Measurements from ENCODE around the gene ZNRF3.

Gene ZNRF3

DNA sequence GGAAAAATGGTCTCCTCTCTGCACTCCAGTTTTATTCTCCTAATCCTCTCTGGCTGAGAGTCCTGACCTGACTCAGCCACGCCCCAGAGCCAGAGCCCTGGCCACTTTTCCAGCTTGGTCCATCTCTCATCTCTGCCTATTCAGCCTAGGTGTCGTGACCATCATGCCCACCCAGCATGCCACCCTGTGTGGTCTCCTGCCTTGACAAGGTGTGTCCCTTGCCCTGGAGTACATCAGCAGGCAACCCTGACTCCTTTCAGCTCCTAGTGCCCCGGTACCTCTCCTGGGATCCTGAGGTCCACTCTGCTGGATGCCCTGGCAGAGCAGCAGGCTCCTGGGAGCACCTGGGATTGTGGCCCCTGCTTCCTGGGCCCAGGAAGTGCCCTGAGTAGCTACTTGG lies 52.8 kb downstream of the ZNRF3 start:
- no peaks in the 10 kb centered on the region for H3K36me3 ChIP-seq (ENCODE audit: low read length)
- H2AFZ ChIP-seq (ENCODE audit: low read depth, low read length, severe bottlenecking) = no peak overlapping the region
- H3K79me2 ChIP-seq (ENCODE audit: insufficient read depth, low read length) = no peaks in the 10 kb centered on the region
- H3K9me2 ChIP-seq (replicated peaks; ENCODE audit: insufficient read depth, low read length) = no peaks in the 10 kb centered on the region
- TF ChIP-seq EZH2phosphoT487 (conservative IDR thresholded peaks at IDR 0.05; ENCODE audit: low read length) = no peak
- TF ChIP-seq, protein P1, sequence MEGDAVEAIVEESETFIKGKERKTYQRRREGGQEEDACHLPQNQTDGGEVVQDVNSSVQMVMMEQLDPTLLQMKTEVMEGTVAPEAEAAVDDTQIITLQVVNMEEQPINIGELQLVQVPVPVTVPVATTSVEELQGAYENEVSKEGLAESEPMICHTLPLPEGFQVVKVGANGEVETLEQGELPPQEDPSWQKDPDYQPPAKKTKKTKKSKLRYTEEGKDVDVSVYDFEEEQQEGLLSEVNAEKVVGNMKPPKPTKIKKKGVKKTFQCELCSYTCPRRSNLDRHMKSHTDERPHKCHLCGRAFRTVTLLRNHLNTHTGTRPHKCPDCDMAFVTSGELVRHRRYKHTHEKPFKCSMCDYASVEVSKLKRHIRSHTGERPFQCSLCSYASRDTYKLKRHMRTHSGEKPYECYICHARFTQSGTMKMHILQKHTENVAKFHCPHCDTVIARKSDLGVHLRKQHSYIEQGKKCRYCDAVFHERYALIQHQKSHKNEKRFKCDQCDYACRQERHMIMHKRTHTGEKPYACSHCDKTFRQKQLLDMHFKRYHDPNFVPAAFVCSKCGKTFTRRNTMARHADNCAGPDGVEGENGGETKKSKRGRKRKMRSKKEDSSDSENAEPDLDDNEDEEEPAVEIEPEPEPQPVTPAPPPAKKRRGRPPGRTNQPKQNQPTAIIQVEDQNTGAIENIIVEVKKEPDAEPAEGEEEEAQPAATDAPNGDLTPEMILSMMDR (IDR thresholded peaks at IDR 0.05; ENCODE audit: insufficient read depth, low read length, poor library complexity, severe bottlenecking) = no peak
- no peaks in the 10 kb centered on the region for H3K27me3 ChIP-seq (ENCODE audit: low read length)
- H3F3A ChIP-seq (ENCODE audit: insufficient read depth) = no peaks in the 10 kb centered on the region
- H3K27ac ChIP-seq (ENCODE audit: low read depth, low read length) = no peak overlapping the region
- H3K4me3 ChIP-seq (ENCODE audit: insufficient read depth, low read length, poor library complexity, severe bottlenecking) = no peak overlapping the region
- H4K20me1 ChIP-seq (ENCODE audit: low read depth, low read length) = 0 out of 2 replicates have a peak, but pooled peaks cover 3% of the 10 kb centered on the region
- no peak overlapping the region for H3K9ac ChIP-seq (ENCODE audit: low read length)
- no peaks in the 10 kb centered on the region for H3K9me3 ChIP-seq (ENCODE audit: insufficient read depth, low read length)
- H3K4me2 ChIP-seq (ENCODE audit: low read depth, low read length, poor library complexity, severe bottlenecking) = no peak overlapping the region

DNA sequence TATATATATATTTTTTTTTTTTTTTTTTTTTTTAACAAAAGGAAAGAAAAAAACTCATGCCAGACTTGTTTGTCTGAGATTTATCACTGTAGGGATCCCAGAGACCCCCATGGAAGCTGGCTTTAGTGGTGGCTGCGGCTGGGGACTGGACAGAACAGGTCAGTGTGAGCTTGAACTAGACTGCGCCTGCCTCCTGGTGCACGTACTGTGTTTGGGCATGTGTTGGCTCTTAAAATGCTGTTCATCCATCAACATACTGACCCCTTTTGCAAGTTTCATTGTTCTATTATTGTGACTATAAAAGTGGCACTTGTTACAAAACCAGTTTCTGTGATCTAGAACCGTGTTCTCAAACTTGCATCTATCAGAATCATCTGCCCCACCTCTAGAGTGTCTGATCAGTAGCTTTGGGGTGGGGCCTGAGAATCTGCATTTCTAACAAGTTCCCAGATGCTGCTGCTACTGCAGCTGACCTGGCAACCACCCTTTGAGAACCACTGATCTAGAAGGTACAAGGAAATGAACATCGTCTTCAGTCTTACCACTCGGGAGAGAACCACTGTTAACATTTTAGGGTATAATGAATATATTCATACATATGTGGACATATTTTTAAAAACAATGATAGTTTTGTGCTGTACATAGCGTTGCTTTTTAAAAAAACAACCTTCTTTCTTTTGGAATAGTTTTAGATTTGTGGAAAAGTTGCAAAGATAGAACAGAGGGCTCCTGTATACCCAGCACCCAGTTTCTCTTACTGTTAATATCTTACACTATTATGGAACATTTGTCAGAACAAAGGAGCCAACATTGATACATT lies 54.0 kb downstream of the ZNRF3 start:
- Histone ChIP-seq H2AFZ (ENCODE audit: low read depth, low read length, severe bottlenecking) (no peak overlapping the region), H3K36me3 (ENCODE audit: low read length) (no peaks in the 10 kb centered on the region), H3K9me3 (ENCODE audit: insufficient read depth, low read length) (no peaks in the 10 kb centered on the region), H3K27me3 (ENCODE audit: low read length) (no peaks in the 10 kb centered on the region), H3K9ac (ENCODE audit: low read length) (no peak overlapping the region), H3K27ac (ENCODE audit: low read depth, low read length) (no peak overlapping the region), H3K4me3 (ENCODE audit: insufficient read depth, low read length, poor library complexity, severe bottlenecking) (no peak overlapping the region), H3K9me2 (replicated peaks; ENCODE audit: insufficient read depth, low read length) (no peaks in the 10 kb centered on the region), H3K4me2 (ENCODE audit: low read depth, low read length, poor library complexity, severe bottlenecking) (no peak overlapping the region), H3K79me2 (ENCODE audit: insufficient read depth, low read length) (no peaks in the 10 kb centered on the region), H4K20me1 (ENCODE audit: low read depth, low read length) (0 out of 2 replicates have a peak, but pooled peaks cover 3% of the 10 kb centered on the region), H3F3A (ENCODE audit: insufficient read depth) (no peaks in the 10 kb centered on the region)
- no peak for TF ChIP-seq EZH2phosphoT487 (conservative IDR thresholded peaks at IDR 0.05; ENCODE audit: low read length)
- TF ChIP-seq, protein P1 (IDR thresholded peaks at IDR 0.05; ENCODE audit: insufficient read depth, low read length, poor library complexity, severe bottlenecking) = no peak

DNA sequence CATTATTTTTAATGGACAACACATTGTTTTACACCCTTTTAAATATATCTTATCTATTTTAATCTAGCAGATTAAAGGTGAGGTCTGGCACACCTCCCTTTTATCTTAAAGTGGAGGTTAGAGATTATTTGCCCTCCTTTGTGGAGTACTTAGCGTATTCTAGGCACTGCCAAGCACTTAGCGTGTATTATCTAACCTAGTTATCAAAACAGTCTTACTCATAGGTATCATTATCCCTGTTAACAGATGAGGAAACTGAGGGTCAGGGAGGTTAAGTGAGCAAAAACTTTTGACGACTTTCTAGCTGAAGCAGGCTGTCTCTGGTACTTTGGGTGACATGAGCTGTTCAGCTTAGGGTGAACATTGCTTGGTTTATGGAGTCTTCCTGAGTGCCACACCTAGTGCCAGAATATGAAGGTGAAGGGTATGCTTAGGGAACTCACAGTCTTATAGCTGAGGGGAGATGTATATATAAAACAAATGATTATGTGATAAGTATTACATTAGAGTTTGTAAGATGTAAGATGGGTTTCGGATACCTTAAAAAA lies 55.0 kb downstream of the ZNRF3 start:
- H3F3A ChIP-seq (ENCODE audit: insufficient read depth) = no peaks in the 10 kb centered on the region
- no peaks in the 10 kb centered on the region for H3K27me3 ChIP-seq (ENCODE audit: low read length)
- no peak for TF ChIP-seq EZH2phosphoT487 (conservative IDR thresholded peaks at IDR 0.05; ENCODE audit: low read length)
- TF ChIP-seq, protein P1 (IDR thresholded peaks at IDR 0.05; ENCODE audit: insufficient read depth, low read length, poor library complexity, severe bottlenecking) = no peak
- no peaks in the 10 kb centered on the region for H3K9me2 ChIP-seq (replicated peaks; ENCODE audit: insufficient read depth, low read length)
- H2AFZ ChIP-seq (ENCODE audit: low read depth, low read length, severe bottlenecking) = no peak overlapping the region
- no peak overlapping the region for H3K4me3 ChIP-seq (ENCODE audit: insufficient read depth, low read length, poor library complexity, severe bottlenecking)
- no peaks in the 10 kb centered on the region for H3K79me2 ChIP-seq (ENCODE audit: insufficient read depth, low read length)
- no peaks in the 10 kb centered on the region for H3K9me3 ChIP-seq (ENCODE audit: insufficient read depth, low read length)
- H4K20me1 ChIP-seq (ENCODE audit: low read depth, low read length) = 0 out of 2 replicates have a peak, but pooled peaks cover 3% of the 10 kb centered on the region
- no peak overlapping the region for H3K27ac ChIP-seq (ENCODE audit: low read depth, low read length)
- no peaks in the 10 kb centered on the region for H3K36me3 ChIP-seq (ENCODE audit: low read length)
- H3K9ac ChIP-seq (ENCODE audit: low read length) = no peak overlapping the region
- no peak overlapping the region for H3K4me2 ChIP-seq (ENCODE audit: low read depth, low read length, poor library complexity, severe bottlenecking)

Data from SU-DHL-6 (cell line).